ENCODE data around the gene DLGAP1.

DLGAP1 gene

GRCh38 chr18:4125224-4125623 is 329.9 kb downstream of the DLGAP1 start:
- ATAC-seq: no peak
- TF ChIP-seq TOX (CRISPR knock-in tag; IDR thresholded peaks at IDR 0.05; ENCODE audit: borderline replicate concordance) (no peak), PATZ1 (CRISPR knock-in tag; IDR thresholded peaks at IDR 0.05; ENCODE audit: borderline replicate concordance) (no peak), CSRNP3 (CRISPR knock-in tag; IDR thresholded peaks at IDR 0.05) (no peak), ZC3H10 (CRISPR knock-in tag; IDR thresholded peaks at IDR 0.05) (no peak), SNAI2 (CRISPR knock-in tag; IDR thresholded peaks at IDR 0.05) (no peak), ZFP3 (CRISPR knock-in tag; IDR thresholded peaks at IDR 0.05) (no peak), TCF4 (CRISPR knock-in tag; IDR thresholded peaks at IDR 0.05; ENCODE audit: borderline replicate concordance) (no peak), ZFP30 (CRISPR knock-in tag; IDR thresholded peaks at IDR 0.05) (no peak), OSR1 (CRISPR knock-in tag; IDR thresholded peaks at IDR 0.05) (no peak), ISL1 (CRISPR knock-in tag; IDR thresholded peaks at IDR 0.05) (no peak), CREB5 (CRISPR knock-in tag; IDR thresholded peaks at IDR 0.05; ENCODE audit: low read depth) (no peak), ESRRG (CRISPR knock-in tag; IDR thresholded peaks at IDR 0.05) (no peak), RARB (CRISPR knock-in tag; IDR thresholded peaks at IDR 0.05) (no peak), ARNTL (CRISPR knock-in tag; IDR thresholded peaks at IDR 0.05; ENCODE audit: borderline replicate concordance, low read depth) (no peak), GLIS3 (CRISPR knock-in tag; IDR thresholded peaks at IDR 0.05) (no peak), ZNF565 (CRISPR knock-in tag; conservative IDR thresholded peaks at IDR 0.05; ENCODE audit: low read depth) (no peak), TSHZ2 (CRISPR knock-in tag; IDR thresholded peaks at IDR 0.05) (no peak)
- TF ChIP-seq, protein P1, sequence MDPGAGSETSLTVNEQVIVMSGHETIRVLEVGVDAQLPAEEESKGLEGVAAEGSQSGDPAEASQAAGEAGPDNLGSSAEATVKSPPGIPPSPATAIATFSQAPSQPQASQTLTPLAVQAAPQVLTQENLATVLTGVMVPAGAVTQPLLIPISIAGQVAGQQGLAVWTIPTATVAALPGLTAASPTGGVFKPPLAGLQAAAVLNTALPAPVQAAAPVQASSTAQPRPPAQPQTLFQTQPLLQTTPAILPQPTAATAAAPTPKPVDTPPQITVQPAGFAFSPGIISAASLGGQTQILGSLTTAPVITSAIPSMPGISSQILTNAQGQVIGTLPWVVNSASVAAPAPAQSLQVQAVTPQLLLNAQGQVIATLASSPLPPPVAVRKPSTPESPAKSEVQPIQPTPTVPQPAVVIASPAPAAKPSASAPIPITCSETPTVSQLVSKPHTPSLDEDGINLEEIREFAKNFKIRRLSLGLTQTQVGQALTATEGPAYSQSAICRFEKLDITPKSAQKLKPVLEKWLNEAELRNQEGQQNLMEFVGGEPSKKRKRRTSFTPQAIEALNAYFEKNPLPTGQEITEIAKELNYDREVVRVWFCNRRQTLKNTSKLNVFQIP (CRISPR knock-in tag; IDR thresholded peaks at IDR 0.05; ENCODE audit: borderline replicate concordance, low read depth): no peak

DNA sequence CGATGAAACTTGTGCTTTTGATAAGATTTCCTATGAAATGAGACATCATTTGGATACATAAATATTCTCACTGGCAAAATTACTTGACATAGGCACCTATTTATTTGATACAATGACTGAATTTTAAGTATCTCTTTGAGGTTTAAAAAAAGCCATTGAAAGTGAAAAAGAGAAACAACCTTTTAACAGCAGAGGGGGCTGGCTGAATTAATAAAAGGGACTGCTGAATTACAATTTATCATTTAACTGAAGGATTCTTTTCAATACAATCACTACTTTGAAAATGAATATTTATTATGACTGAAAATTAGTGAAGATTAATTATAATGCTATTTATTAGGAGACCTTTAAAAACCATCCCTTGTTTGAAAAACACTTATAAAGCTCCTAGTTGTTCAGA is 335.3 kb downstream of the DLGAP1 start:
- TF ChIP-seq ESRRG (CRISPR knock-in tag; IDR thresholded peaks at IDR 0.05) (no peak), ZNF565 (CRISPR knock-in tag; conservative IDR thresholded peaks at IDR 0.05; ENCODE audit: low read depth) (no peak), CSDC2 (CRISPR knock-in tag; IDR thresholded peaks at IDR 0.05) (no peak), SNAI2 (CRISPR knock-in tag; IDR thresholded peaks at IDR 0.05) (no peak), ZC3H10 (CRISPR knock-in tag; IDR thresholded peaks at IDR 0.05) (no peak), GLIS3 (CRISPR knock-in tag; IDR thresholded peaks at IDR 0.05) (no peak), RARB (CRISPR knock-in tag; IDR thresholded peaks at IDR 0.05) (no peak), ISL1 (CRISPR knock-in tag; IDR thresholded peaks at IDR 0.05) (no peak)
- ATAC-seq: no peak

DNA sequence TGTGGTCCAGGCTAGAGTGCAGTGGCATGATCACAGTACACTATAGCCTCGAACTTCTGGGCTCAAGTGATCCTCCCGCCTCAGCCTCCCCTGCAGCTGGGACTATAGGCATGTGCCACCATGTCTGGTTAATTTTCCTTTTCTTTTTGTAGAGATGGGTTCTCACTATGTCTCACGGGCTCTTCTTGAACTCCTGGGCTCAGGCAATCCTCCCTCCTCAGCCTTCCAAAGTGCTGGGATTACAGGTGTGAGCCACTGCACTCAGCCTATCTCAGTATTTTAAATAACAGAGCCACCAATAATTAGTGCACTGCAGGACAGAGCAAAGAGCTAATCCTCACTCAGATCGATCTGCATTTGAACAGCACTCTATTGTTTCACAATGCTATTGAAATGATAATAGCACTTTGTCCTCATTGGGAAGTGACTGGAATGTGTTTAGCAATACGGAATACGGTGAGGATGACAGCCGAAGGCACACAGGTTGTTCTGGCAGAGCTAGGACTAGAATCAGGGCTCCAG is 335.9 kb downstream of the DLGAP1 start:
- ATAC-seq: no peak
- no peak for TF ChIP-seq RARB (CRISPR knock-in tag; IDR thresholded peaks at IDR 0.05)
- no peak for TF ChIP-seq ZNF8 (CRISPR knock-in tag; IDR thresholded peaks at IDR 0.05)
- TF ChIP-seq ZFP3 (CRISPR knock-in tag; IDR thresholded peaks at IDR 0.05): no peak
- TF ChIP-seq TOX (CRISPR knock-in tag; IDR thresholded peaks at IDR 0.05; ENCODE audit: borderline replicate concordance): no peak
- TF ChIP-seq ARNTL (CRISPR knock-in tag; IDR thresholded peaks at IDR 0.05; ENCODE audit: borderline replicate concordance, low read depth): no peak
- TF ChIP-seq ISL1 (CRISPR knock-in tag; IDR thresholded peaks at IDR 0.05): no peak
- TF ChIP-seq CSRNP3 (CRISPR knock-in tag; IDR thresholded peaks at IDR 0.05): no peak
- TF ChIP-seq PATZ1 (CRISPR knock-in tag; IDR thresholded peaks at IDR 0.05; ENCODE audit: borderline replicate concordance): no peak
- TF ChIP-seq BACH2 (CRISPR knock-in tag; IDR thresholded peaks at IDR 0.05; ENCODE audit: borderline replicate concordance): no peak
- no peak for TF ChIP-seq CSDC2 (CRISPR knock-in tag; IDR thresholded peaks at IDR 0.05)
- TF ChIP-seq ESRRG (CRISPR knock-in tag; IDR thresholded peaks at IDR 0.05): no peak
- TF ChIP-seq ZNF565 (CRISPR knock-in tag; conservative IDR thresholded peaks at IDR 0.05; ENCODE audit: low read depth): no peak

Measured in SK-N-SH treated with all-trans-retinoic acid at 6 μM for 48 hours (cell line).